Ishikawa (cell line): Measurements from ENCODE around the gene PARN.

Source experiments
- CEBPB ChIP-seq: IDR thresholded peaks from 2 replicates; pipeline ENCODE4 v1.6.1; 2012
- CREB1 ChIP-seq: IDR thresholded peaks from 2 replicates; pipeline ENCODE4 v1.6.1; 2012; ENCODE audit warnings: low read depth
- EGR1 ChIP-seq: IDR thresholded peaks from 2 replicates; pipeline ENCODE4 v1.6.1; 2012
- EP300 ChIP-seq: IDR thresholded peaks from 2 replicates; pipeline ENCODE4 v1.6.1; 2012; ENCODE audit warnings: borderline replicate concordance
- FOXM1 ChIP-seq: IDR thresholded peaks from 2 replicates; pipeline ENCODE4 v1.6.1; 2012; ENCODE audit warnings: low read depth, borderline replicate concordance
- MAX ChIP-seq: IDR thresholded peaks from 2 replicates; pipeline ENCODE4 v1.6.1; 2012
- NFIC ChIP-seq: IDR thresholded peaks from 2 replicates; pipeline ENCODE4 v1.6.1; 2012
- RAD21 ChIP-seq: IDR thresholded peaks from 2 replicates; pipeline ENCODE4 v1.6.1; 2012; ENCODE audit warnings: low read depth
- REST ChIP-seq: IDR thresholded peaks from 2 replicates; pipeline ENCODE4 v1.6.1; 2012; ENCODE audit warnings: low read depth, mild to moderate bottlenecking
- TAF1 ChIP-seq: IDR thresholded peaks from 2 replicates; pipeline ENCODE4 v1.6.1; 2012; ENCODE audit warnings: low read depth, mild to moderate bottlenecking
- TCF12 ChIP-seq: IDR thresholded peaks from 2 replicates; pipeline ENCODE4 v1.6.1; 2012; ENCODE audit warnings: low read depth
- USF1 ChIP-seq: IDR thresholded peaks from 2 replicates; pipeline ENCODE4 v1.6.1; 2012
- YY1 ChIP-seq: IDR thresholded peaks from 2 replicates; pipeline ENCODE4 v1.6.1; 2012; ENCODE audit warnings: low read depth

- TF ChIP-seq CEBPB: no peak
- TF ChIP-seq REST: no peak
- no peak for TF ChIP-seq RAD21
- TF ChIP-seq EP300: no peak
- TF ChIP-seq FOXM1: no peak
- no peak for TF ChIP-seq YY1
- TF ChIP-seq CREB1: no peak
- no peak for TF ChIP-seq TAF1
- no peak for TF ChIP-seq NFIC
- TF ChIP-seq MAX: no peak
- TF ChIP-seq EGR1: no peak
- no peak for TF ChIP-seq USF1
- no peak for TF ChIP-seq TCF12
These were observed 191.8 kb downstream of the PARN start for GRCh38 chr16:14438256-14438655.
